ENCODE results near the gene BCAS3. TPM values are rescaled to one million over a fixed set of nuclear protein-coding genes. Genes with fewer than 3 reads are reported as not detected.

The BCAS3 gene
- total and polyA plus RNA-seq, 2 donors (not counting 1 experiment from before 2014, with no cell fraction given), result 13.9 to 73.4 TPM

DNA sequence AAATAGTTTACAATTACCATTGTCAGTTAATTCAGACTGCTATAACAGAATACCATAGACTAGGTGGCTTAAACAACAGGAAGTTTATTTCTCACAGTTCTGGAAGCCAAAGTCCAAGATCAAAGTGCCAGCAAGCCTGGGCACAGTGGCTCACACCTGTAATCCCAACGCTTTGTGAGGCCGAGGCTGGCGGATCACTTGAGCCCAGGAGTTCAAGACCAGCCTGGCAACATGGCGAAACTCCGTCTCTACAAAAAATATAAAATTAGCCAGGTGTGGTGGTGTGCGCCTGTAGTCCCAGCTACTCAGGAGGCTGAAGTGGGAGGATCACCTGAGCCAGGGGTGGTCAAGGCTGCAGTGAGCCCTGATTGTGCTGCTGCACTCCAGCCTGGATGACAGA lies 650.7 kb downstream of the BCAS3 start:
- ATAC-seq (ENCODE audit: low read depth) (no peak), DNase-seq (no peak)
- no peak overlapping the region for H3K4me2 ChIP-seq (replicated peaks; ENCODE audit: low read depth, low read length, poor library complexity, severe bottlenecking)
- intact Hi-C loops (cut with micrococcal nuclease), result no loop called here
- no peaks in the 10 kb centered on the region for H3K27me3 Mint-ChIP-seq
- H3K4me3 ChIP-seq (ENCODE audit: control extremely low read depth in 1 of 5, extremely low read depth in 1 of 5, insufficient read depth in 1 of 5, low read depth in 2 of 5, low read length in 4 of 5), result no peak overlapping the region
- H3K27ac Mint-ChIP-seq, result no peak overlapping the region
- WGBS (ENCODE audit: insufficient coverage), result 95% methylated on average over 6 of the region's 6 CpGs
- POLR2A ChIA-PET, result interaction anchor here (0.7 kb wide), 1 partner anchor 1527 kb away, joined by 5 read pairs; no protein-coding TSS in a partner anchor
- no peaks in the 10 kb centered on the region for H3K4me1 ChIP-seq (ENCODE audit: control insufficient read depth in 2 of 2, insufficient read depth in 2 of 2, low read length in 2 of 2)
- H3K36me3 ChIP-seq (replicated peaks in 1 of 2; ENCODE audit: control extremely low read depth in 1 of 2, control insufficient read depth in 1 of 2, extremely low read depth in 1 of 2, insufficient read depth in 2 of 2, low read length in 1 of 2), result no peaks in the 10 kb centered on the region
- no peaks in the 10 kb centered on the region for H3K9me3 ChIP-seq (ENCODE audit: control extremely low read depth in 1 of 3, control insufficient read depth in 2 of 3, insufficient read depth in 1 of 3, low read length in 2 of 3)
- no peaks in the 10 kb centered on the region for H3K9me3 Mint-ChIP-seq (ENCODE audit: insufficient read depth)
- no peaks in the 10 kb centered on the region for H3K4me1 Mint-ChIP-seq
- no peak overlapping the region for H3K27ac ChIP-seq (ENCODE audit: low read length in 2 of 2)
- no peak overlapping the region for H3K9ac ChIP-seq (ENCODE audit: low read length)
- H2AFZ ChIP-seq (ENCODE audit: insufficient read depth, low read depth, low read length, poor library complexity, severe bottlenecking), result no peak overlapping the region
- TF ChIP-seq, protein P1, sequence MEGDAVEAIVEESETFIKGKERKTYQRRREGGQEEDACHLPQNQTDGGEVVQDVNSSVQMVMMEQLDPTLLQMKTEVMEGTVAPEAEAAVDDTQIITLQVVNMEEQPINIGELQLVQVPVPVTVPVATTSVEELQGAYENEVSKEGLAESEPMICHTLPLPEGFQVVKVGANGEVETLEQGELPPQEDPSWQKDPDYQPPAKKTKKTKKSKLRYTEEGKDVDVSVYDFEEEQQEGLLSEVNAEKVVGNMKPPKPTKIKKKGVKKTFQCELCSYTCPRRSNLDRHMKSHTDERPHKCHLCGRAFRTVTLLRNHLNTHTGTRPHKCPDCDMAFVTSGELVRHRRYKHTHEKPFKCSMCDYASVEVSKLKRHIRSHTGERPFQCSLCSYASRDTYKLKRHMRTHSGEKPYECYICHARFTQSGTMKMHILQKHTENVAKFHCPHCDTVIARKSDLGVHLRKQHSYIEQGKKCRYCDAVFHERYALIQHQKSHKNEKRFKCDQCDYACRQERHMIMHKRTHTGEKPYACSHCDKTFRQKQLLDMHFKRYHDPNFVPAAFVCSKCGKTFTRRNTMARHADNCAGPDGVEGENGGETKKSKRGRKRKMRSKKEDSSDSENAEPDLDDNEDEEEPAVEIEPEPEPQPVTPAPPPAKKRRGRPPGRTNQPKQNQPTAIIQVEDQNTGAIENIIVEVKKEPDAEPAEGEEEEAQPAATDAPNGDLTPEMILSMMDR (IDR thresholded peaks at IDR 0.05), result no peak
- TF ChIP-seq EZH2 (IDR thresholded peaks at IDR 0.05; ENCODE audit: borderline replicate concordance, insufficient read depth, low read depth, low read length, poor library complexity, severe bottlenecking), result no peak
- H3K4me3 Mint-ChIP-seq, result no peak overlapping the region
- CTCF ChIA-PET, result no interaction called here
- no peaks in the 10 kb centered on the region for H3K79me2 ChIP-seq (ENCODE audit: control insufficient read depth, insufficient read depth, low read length)
- no peaks in the 10 kb centered on the region for H3K27me3 ChIP-seq (replicated peaks in 1 of 4; ENCODE audit: control extremely low read depth in 1 of 4, control insufficient read depth in 3 of 4, insufficient read depth in 4 of 4, low read length in 3 of 4)
- no peaks in the 10 kb centered on the region for H4K20me1 ChIP-seq (ENCODE audit: control insufficient read depth, insufficient read depth, low read length, poor library complexity, severe bottlenecking)

DNA sequence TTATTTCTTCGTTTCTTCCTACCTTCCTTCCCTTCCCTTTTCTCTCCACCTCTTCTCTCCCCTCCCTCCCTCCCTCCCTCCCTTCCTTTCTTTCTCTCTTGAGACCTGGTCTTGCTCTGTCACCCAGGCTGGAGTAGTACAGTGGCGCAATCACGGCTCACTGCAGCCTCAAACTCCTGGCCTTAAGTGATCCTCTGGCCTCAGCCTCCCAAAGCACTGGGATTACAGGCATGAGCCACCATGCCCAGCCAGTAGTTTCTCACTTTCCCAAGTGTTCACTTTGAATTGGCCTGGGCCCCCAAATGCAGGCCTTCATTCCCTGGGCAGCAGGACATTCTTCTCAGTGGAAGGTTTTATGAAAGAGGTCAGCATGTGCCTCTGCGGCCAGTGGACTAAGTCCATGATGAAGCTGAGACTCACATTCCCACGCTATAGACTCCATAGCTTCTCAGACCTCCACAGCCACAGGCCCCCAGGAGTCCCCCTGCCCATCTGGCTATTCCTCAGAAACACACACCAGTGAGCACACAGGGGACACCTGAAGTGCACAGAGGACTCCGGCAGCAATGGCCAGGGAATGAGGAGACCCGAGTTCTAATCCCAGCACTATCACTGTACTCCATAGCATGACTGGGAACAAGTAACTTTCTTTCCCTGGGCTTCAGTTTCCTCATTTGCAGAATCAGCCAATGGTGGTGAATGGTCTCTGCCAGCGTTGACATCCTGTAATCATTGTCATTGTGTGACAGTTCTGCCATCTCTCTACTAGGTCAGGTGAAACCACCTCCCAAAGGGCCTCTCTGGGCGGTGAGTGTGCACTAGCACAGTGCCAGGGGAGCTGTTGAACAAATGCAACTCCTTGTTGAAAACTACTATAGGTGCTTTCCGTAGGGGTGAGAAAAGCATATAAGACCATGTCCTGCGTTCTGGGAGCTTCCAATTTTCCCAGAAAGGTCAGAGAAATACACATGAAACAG lies 652.8 kb downstream of the BCAS3 start:
- H3K9me3 Mint-ChIP-seq (ENCODE audit: insufficient read depth), result no peaks in the 10 kb centered on the region
- H3K9ac ChIP-seq (ENCODE audit: low read length), result no peak overlapping the region
- H3K4me3 ChIP-seq (ENCODE audit: control extremely low read depth in 1 of 5, extremely low read depth in 1 of 5, insufficient read depth in 1 of 5, low read depth in 2 of 5, low read length in 4 of 5), result no peak overlapping the region
- H2AFZ ChIP-seq (ENCODE audit: insufficient read depth, low read depth, low read length, poor library complexity, severe bottlenecking), result no peak overlapping the region
- no peak for DNase-seq
- no peaks in the 10 kb centered on the region for H4K20me1 ChIP-seq (ENCODE audit: control insufficient read depth, insufficient read depth, low read length, poor library complexity, severe bottlenecking)
- H3K27me3 ChIP-seq (replicated peaks in 1 of 4; ENCODE audit: control extremely low read depth in 1 of 4, control insufficient read depth in 3 of 4, insufficient read depth in 4 of 4, low read length in 3 of 4), result no peaks in the 10 kb centered on the region
- no peaks in the 10 kb centered on the region for H3K9me3 ChIP-seq (ENCODE audit: control extremely low read depth in 1 of 3, control insufficient read depth in 2 of 3, insufficient read depth in 1 of 3, low read length in 2 of 3)
- CTCF ChIA-PET, result no interaction called here
- no peak overlapping the region for H3K4me3 Mint-ChIP-seq
- H3K36me3 ChIP-seq (replicated peaks in 1 of 2; ENCODE audit: control extremely low read depth in 1 of 2, control insufficient read depth in 1 of 2, extremely low read depth in 1 of 2, insufficient read depth in 2 of 2, low read length in 1 of 2), result no peaks in the 10 kb centered on the region
- POLR2A ChIA-PET, result no interaction called here
- H3K4me1 ChIP-seq (ENCODE audit: control insufficient read depth in 2 of 2, insufficient read depth in 2 of 2, low read length in 2 of 2), result no peaks in the 10 kb centered on the region
- WGBS (ENCODE audit: insufficient coverage), result 92% methylated on average over 6 of the region's 11 CpGs
- no peak overlapping the region for H3K27ac ChIP-seq (ENCODE audit: low read length in 2 of 2)
- no peak overlapping the region for H3K27ac Mint-ChIP-seq
- H3K4me2 ChIP-seq (replicated peaks; ENCODE audit: low read depth, low read length, poor library complexity, severe bottlenecking), result no peak overlapping the region
- TF ChIP-seq, protein P1 (IDR thresholded peaks at IDR 0.05), result no peak
- no peak for TF ChIP-seq EZH2 (IDR thresholded peaks at IDR 0.05; ENCODE audit: borderline replicate concordance, insufficient read depth, low read depth, low read length, poor library complexity, severe bottlenecking)
- H3K4me1 Mint-ChIP-seq, result no peaks in the 10 kb centered on the region
- intact Hi-C loops (cut with micrococcal nuclease), result no loop called here
- ATAC-seq (ENCODE audit: low read depth), result no peak
- H3K79me2 ChIP-seq (ENCODE audit: control insufficient read depth, insufficient read depth, low read length), result no peaks in the 10 kb centered on the region
- H3K27me3 Mint-ChIP-seq, result no peaks in the 10 kb centered on the region
